ENCODE results near the gene POLR3B. TPM values are rescaled to one million over a fixed set of nuclear protein-coding genes. Genes with fewer than 3 reads are reported as not detected.

Gene POLR3B
- total RNA-seq, 4 donors from 2014 or later = 10.7 to 16.2 (median 12.0) TPM

DNA sequence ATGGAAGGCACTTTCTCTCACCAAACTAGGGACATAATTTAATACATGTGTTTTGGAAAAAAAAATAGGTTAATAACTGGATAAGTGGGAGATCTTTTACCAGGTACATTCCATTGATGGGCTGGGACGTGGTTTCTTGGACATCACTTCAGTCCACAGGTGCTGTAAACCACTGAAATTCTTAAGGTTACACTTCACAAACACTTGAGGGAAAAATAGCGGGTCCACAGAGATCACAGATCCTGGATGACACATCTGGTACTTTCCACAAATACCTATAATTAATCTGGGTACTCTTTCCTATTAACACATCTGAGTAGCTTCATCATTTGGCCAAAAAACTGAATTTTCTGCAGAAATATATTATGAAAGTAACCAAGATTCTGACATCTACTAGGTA lies 85.0 kb downstream of the POLR3B start:
- intact Hi-C loops (cut with DNase I) = no loop called here
- peaks cover 0 to 91% (median 0%) of the 10 kb centered on the region in 3 donors for H3K36me3 ChIP-seq
- no peak overlapping the region for H3K27ac ChIP-seq
- no peak for TF ChIP-seq POLR2A (IDR thresholded peaks at IDR 0.05)
- TF ChIP-seq, protein P1, sequence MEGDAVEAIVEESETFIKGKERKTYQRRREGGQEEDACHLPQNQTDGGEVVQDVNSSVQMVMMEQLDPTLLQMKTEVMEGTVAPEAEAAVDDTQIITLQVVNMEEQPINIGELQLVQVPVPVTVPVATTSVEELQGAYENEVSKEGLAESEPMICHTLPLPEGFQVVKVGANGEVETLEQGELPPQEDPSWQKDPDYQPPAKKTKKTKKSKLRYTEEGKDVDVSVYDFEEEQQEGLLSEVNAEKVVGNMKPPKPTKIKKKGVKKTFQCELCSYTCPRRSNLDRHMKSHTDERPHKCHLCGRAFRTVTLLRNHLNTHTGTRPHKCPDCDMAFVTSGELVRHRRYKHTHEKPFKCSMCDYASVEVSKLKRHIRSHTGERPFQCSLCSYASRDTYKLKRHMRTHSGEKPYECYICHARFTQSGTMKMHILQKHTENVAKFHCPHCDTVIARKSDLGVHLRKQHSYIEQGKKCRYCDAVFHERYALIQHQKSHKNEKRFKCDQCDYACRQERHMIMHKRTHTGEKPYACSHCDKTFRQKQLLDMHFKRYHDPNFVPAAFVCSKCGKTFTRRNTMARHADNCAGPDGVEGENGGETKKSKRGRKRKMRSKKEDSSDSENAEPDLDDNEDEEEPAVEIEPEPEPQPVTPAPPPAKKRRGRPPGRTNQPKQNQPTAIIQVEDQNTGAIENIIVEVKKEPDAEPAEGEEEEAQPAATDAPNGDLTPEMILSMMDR (IDR thresholded peaks at IDR 0.05) = no peak
- no peaks in the 10 kb centered on the region for H3K27me3 ChIP-seq
- no peak for DNase-seq
- 71 to 75% methylated on average over 2 of the region's 2 CpGs for WGBS, 2 donors
- H3K4me1 ChIP-seq = no peaks in the 10 kb centered on the region
- H3K9me3 ChIP-seq = no peaks in the 10 kb centered on the region
- no peak overlapping the region for H3K4me3 ChIP-seq

DNA sequence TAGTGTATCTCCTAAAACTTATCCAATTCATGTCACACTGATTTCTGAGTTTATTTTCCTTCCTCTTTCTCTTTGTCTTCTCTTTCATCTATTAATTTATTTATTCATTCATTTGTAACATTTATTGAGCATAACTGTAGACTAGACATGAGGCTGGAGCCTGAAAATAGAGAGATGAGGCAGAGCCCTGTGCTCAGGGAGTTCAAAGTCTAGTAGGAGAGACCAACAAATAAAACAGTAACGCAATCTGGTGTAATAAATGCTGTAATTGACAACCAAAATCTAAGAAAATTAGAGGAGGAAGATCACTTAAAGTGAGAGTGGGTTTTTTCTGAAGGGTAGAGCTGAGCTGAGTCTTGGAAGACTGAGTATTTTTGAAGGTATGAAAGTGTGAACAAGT lies 87.5 kb downstream of the POLR3B start:
- no peak for DNase-seq
- no peaks in the 10 kb centered on the region for H3K27me3 ChIP-seq
- no peak overlapping the region for H3K4me3 ChIP-seq
- H3K36me3 ChIP-seq = peaks cover 0 to 81% (median 0%) of the 10 kb centered on the region in 3 donors
- intact Hi-C loops (cut with DNase I) = no loop called here
- H3K27ac ChIP-seq = no peak overlapping the region
- H3K9me3 ChIP-seq = no peaks in the 10 kb centered on the region
- WGBS, 2 donors = 0 to 42% methylated on average over 1 of the region's 1 CpG
- H3K4me1 ChIP-seq = no peaks in the 10 kb centered on the region
- TF ChIP-seq, protein P1 (IDR thresholded peaks at IDR 0.05) = no peak
- TF ChIP-seq POLR2A (IDR thresholded peaks at IDR 0.05) = no peak

DNA sequence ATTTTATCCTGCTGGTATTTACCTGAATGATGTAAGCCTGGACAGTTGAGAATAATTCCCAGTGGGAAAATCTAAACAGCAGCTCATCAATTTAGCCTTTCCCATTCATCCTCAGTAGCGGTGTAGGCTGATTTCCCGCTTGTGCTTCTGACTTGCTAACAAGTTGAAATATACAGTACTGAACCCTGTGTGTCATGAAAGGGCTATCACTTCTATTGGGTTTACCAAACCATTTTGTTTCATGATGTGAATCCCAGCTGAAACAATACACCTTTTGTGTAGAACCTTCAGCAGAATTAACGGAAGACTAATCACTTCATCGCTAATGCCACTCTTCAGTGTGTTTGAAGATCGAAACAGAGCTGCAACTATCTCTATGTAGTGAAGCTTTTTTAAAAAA lies 88.4 kb downstream of the POLR3B start:
- 78 to 91% methylated on average over 5 of the region's 5 CpGs for WGBS, 2 donors
- Histone ChIP-seq H3K9me3 (no peaks in the 10 kb centered on the region), H3K4me1 (no peaks in the 10 kb centered on the region), H3K36me3 (peaks cover 0 to 78% (median 0%) of the 10 kb centered on the region in 3 donors), H3K27me3 (no peaks in the 10 kb centered on the region), H3K4me3 (no peak overlapping the region), H3K27ac (no peak overlapping the region)
- intact Hi-C loops (cut with DNase I) = no loop called here
- no peak for TF ChIP-seq POLR2A (IDR thresholded peaks at IDR 0.05)
- TF ChIP-seq, protein P1 (IDR thresholded peaks at IDR 0.05) = no peak
- no peak for DNase-seq

DNA sequence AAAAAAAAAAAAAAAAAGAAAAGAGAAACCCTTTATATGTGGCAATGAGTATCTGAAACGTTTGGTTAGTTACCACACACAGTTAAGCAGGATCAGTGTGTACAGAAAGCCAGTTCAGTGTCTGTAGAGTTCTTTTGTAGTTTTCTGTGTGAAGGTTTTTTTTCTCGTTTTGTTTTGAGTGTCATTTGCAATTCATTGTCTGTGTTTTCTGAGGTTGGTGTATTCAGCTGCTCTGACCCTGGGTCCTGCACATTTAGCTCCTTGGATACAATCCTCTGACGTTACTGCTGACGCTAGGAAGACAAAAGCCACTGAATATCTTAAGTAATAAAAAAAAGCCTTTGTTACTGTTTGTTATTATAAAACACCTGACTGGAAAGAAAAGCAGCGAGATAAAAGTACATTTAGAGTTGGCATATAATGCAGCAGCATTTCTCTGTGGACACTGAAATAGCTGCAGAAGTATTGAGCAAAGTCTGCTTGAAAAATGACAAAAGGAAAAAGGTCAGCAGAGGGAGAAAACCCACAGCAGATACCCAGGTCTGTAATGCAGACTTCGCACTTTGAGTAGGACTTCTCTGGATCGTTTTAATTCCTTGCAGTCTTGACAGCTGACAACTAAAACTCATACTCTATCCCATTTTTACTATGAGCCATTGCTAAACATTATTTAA lies 89.0 kb downstream of the POLR3B start:
- H3K27ac ChIP-seq = no peak overlapping the region
- no peak for DNase-seq
- 73 to 74% methylated on average over 7 of the region's 7 CpGs for WGBS, 2 donors
- TF ChIP-seq POLR2A (IDR thresholded peaks at IDR 0.05) = no peak
- no peaks in the 10 kb centered on the region for H3K27me3 ChIP-seq
- peaks cover 0 to 72% (median 0%) of the 10 kb centered on the region in 3 donors for H3K36me3 ChIP-seq
- no peaks in the 10 kb centered on the region for H3K9me3 ChIP-seq
- intact Hi-C loops (cut with DNase I) = no loop called here
- no peaks in the 10 kb centered on the region for H3K4me1 ChIP-seq
- H3K4me3 ChIP-seq = no peak overlapping the region

DNA sequence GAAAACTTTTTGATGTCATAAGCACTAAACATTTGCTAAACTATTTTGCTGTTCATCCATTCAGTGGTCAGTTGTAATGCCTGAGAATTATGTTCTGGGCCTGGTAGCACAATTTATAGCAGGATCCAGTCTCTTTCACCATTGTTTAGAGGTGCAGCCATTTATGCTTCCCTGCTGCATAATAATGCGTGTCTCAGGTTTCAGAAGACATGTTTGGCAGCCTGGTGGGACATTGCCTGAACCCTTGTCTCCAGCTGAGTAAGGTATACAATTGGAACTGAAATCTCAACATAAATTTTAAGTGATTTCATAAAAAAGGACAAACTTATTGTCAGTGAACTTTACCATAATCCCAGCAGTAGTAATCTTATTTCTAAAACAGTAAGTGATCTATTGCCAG lies 94.8 kb downstream of the POLR3B start:
- no peaks in the 10 kb centered on the region for H3K4me1 ChIP-seq
- H3K36me3 ChIP-seq = peaks cover 0 to 59% (median 0%) of the 10 kb centered on the region in 3 donors
- H3K27ac ChIP-seq = no peak overlapping the region
- no peaks in the 10 kb centered on the region for H3K27me3 ChIP-seq
- WGBS, 2 donors = 96 to 100% methylated on average over 1 of the region's 1 CpG
- TF ChIP-seq, protein P1 (IDR thresholded peaks at IDR 0.05) = no peak
- no peak for TF ChIP-seq POLR2A (IDR thresholded peaks at IDR 0.05)
- H3K9me3 ChIP-seq = no peaks in the 10 kb centered on the region
- intact Hi-C loops (cut with DNase I) = no loop called here
- DNase-seq = no peak
- no peak overlapping the region for H3K4me3 ChIP-seq

Data from esophagus squamous epithelium (tissue), 5 donors.